Activated naive CD8-positive, alpha-beta T cell treated with anti-CD3 and anti-CD28 coated beads, Interleukin-2, amount 50 U/mL, for 24 hours (primary cell): Measurements from ENCODE around the gene PKD2.

Source experiments
- ATAC-seq: fragments of 150-1000 bp; cut with Tn5 transposase; one replicate; pipeline ENCODE4 v1.10.0; 2021
- DNase-seq: peaks from one replicate; pipeline ENCODE4 v3.0.0; 2021
- H3K27ac Mint-ChIP-seq: one replicate; pipeline ENCODE4 v1.8.0; 2021; ENCODE audit warnings: mild to moderate bottlenecking, mixed read lengths
- H3K27me3 Mint-ChIP-seq: one replicate; pipeline ENCODE4 v1.8.0; 2021; ENCODE audit warnings: mixed read lengths
- H3K36me3 Mint-ChIP-seq: one replicate; pipeline ENCODE4 v1.8.0; 2021; ENCODE audit warnings: low read depth, mixed read lengths
- H3K4me1 Mint-ChIP-seq: one replicate; pipeline ENCODE4 v1.8.0; 2021; ENCODE audit warnings: mixed read lengths
- H3K4me3 Mint-ChIP-seq: one replicate; pipeline ENCODE4 v1.8.0; 2021; ENCODE audit warnings: mild to moderate bottlenecking, moderate library complexity, mixed read lengths
- H3K9me3 Mint-ChIP-seq: one replicate; pipeline ENCODE4 v1.8.0; 2021; ENCODE audit warnings: mixed read lengths

Gene PKD2

GRCh38 chr4:88007304-88008121, at the start of gene PKD2:
Gene PKD2, plus strand, starts transcription at chr4:88007635. Its CDS starts 99 bp downstream, at chr4:88007734.
- peak within 1 kb of the TSS; percentile 89 for H3K4me3 Mint-ChIP-seq
- H3K9me3 Mint-ChIP-seq = no peaks in the 10 kb centered on the region
- ATAC-seq = peak; percentile 91
- DNase-seq = peak; percentile 82
- peaks cover 2% of the 10 kb centered on the region for H3K36me3 Mint-ChIP-seq
- peak within 1 kb of the TSS; percentile 81 for H3K27ac Mint-ChIP-seq
- H3K4me1 Mint-ChIP-seq = peaks cover 35% of the 10 kb centered on the region
- peaks cover 18% of the 10 kb centered on the region for H3K27me3 Mint-ChIP-seq

- H3K27ac Mint-ChIP-seq = no peak overlapping the region
- no peaks in the 10 kb centered on the region for H3K9me3 Mint-ChIP-seq
- no peak for ATAC-seq
- no peaks in the 10 kb centered on the region for H3K4me1 Mint-ChIP-seq
- H3K27me3 Mint-ChIP-seq = peaks cover 8% of the 10 kb centered on the region
- no peak for DNase-seq
- H3K36me3 Mint-ChIP-seq = no peaks in the 10 kb centered on the region
- H3K4me3 Mint-ChIP-seq = no peak overlapping the region
Measured at GRCh38 chr4:87961993-87962392, 45.4 kb upstream of the PKD2 start.

DNA sequence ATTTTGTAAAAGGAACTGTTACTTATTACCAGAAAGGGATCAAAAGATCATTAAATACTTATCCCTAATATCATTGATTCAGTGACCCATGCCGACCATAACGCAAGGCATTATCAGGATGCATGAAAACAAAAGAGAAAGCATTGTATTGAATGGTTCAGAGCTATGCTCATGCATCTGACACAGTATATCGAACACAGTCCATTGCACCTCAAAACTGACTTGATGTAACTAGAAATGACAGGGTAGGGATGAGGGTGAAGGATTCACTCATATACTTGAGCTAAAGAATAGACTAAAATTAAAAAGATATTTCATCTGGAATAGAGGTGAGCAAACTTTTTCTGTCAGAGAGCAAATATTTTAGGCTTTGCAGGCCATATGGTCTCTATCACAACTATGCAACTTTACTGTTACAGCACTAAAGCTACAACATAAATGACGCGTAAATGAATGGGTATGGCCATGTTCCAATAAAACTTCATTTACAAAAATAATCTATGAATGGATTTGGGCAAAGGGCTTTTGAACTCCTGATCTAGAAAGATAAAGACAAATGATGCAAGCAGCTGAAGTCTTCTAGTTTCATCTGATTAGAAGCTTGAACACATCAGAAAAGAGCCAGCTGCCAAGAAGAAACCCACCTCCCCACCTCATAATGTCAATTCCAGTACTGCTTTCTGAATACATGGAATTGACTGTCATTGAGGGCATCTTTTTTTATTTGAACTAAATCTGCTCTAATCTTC, 44.9 kb upstream of the PKD2 start:
- DNase-seq = no peak

GRCh38 chr4:87965501-87965975, 41.9 kb upstream of the PKD2 start:
- no peak overlapping the region for H3K27ac Mint-ChIP-seq
- ATAC-seq = no peak

More for the DNA sequence above, 44.9 kb upstream of the PKD2 start:
- Mint-ChIP-seq H3K27ac (no peak overlapping the region), H3K27me3 (peaks cover 9% of the 10 kb centered on the region), H3K4me3 (no peak overlapping the region), H3K9me3 (no peaks in the 10 kb centered on the region), H3K36me3 (no peaks in the 10 kb centered on the region), H3K4me1 (no peaks in the 10 kb centered on the region)
- no peak for ATAC-seq

DNA sequence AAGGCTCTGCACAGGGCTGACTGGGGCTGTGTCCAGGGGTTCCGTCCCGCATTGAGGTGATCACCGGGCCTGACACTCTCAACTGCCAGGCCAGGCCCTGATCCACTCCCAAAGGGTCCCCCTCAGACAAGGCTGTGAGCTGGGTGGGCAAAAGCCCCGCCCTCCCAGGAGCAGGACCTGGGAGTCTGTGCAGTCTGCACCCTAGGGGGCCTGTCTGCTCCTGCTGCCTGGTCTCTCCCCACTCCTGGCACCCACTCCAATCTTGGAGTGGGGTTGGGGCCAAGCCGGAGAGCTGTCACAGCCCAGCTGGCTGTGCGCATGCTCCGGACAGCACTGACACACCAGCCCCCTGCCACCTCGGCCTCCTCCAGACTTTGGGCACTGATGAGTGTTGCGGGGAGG, 41.3 kb upstream of the PKD2 start:
- H3K4me3 Mint-ChIP-seq = no peak overlapping the region

More at GRCh38 chr4:87965501-87965975, 41.9 kb upstream of the PKD2 start:
- Mint-ChIP-seq H3K4me1 (no peaks in the 10 kb centered on the region), H3K36me3 (no peaks in the 10 kb centered on the region), H3K9me3 (no peaks in the 10 kb centered on the region), H3K4me3 (no peak overlapping the region), H3K27me3 (peaks cover 13% of the 10 kb centered on the region)
- no peak for DNase-seq

DNA sequence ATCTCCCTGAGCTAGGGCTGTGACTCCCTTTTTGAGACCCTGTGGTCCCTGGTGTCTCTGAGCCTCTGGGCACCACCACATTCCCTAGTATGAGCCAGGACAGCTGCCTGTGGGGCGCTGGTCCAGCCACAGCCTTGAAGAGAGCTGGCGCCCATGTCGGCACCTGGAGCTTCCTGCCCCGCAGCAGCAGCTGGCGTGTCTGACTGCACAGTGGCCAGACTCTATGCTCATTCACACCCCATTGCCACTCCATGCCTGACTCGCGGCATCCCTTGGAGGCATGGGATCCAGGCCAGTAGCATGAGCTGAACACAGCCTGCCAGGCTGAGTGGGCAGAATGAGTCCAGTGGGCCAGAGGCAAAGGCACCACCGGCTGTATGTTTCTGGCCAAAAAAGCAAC, 40.2 kb upstream of the PKD2 start:
- Mint-ChIP-seq H3K9me3 (no peaks in the 10 kb centered on the region), H3K27me3 (peaks cover 16% of the 10 kb centered on the region), H3K27ac (no peak overlapping the region), H3K4me1 (no peaks in the 10 kb centered on the region), H3K4me3 (no peak overlapping the region), H3K36me3 (no peaks in the 10 kb centered on the region)
- no peak for DNase-seq
- no peak for ATAC-seq

More for the DNA sequence above, 41.3 kb upstream of the PKD2 start:
- H3K36me3 Mint-ChIP-seq = no peaks in the 10 kb centered on the region
- DNase-seq (no peak), ATAC-seq (no peak)
- peaks cover 12% of the 10 kb centered on the region for H3K27me3 Mint-ChIP-seq
- no peaks in the 10 kb centered on the region for H3K9me3 Mint-ChIP-seq
- H3K4me1 Mint-ChIP-seq = no peaks in the 10 kb centered on the region
- no peak overlapping the region for H3K27ac Mint-ChIP-seq

DNA sequence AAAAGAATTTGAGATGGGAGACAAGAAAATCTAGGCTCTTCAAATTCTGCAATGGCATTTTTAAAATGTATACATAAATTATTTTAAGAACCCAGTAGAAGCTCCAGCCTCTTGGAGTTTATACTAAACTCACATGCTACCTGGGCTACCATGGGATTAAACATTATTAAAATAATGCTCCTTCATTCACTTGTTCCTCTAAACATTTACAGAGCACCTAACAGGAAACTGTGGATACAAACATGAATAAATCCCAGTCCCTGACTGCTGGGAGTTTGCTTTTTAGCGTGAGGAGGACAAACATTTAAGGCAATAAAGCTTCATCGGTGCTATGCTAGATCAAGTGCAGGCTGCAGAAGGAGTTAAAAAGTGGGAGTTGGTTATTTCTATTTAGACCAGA, 37.3 kb upstream of the PKD2 start:
- H3K36me3 Mint-ChIP-seq = no peaks in the 10 kb centered on the region
- no peaks in the 10 kb centered on the region for H3K9me3 Mint-ChIP-seq
- no peak overlapping the region for H3K4me3 Mint-ChIP-seq
- H3K27ac Mint-ChIP-seq = no peak overlapping the region
- no peak for DNase-seq
- peaks cover 1% of the 10 kb centered on the region for H3K4me1 Mint-ChIP-seq
- no peak for ATAC-seq
- H3K27me3 Mint-ChIP-seq = peaks cover 27% of the 10 kb centered on the region

DNA sequence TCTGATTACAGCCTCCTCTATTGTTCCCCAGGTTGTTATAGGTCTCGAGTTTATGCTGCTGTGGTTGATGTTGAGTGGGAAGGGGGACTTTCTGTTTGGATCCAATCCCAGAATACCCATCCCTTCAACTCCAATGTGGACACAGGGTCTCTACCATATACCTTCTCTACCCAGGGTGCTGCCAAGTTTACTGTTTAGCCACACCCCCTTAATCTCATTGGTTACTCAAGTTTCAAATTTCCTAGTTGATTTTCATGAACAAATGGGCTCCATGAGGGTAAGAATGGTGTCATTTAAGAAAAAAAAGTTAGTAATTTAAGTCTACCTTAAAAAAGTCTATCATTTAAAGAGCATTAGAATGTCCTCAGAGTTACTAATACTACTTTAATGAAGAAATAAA, 35.6 kb upstream of the PKD2 start:
- no peak for DNase-seq
- peaks cover 35% of the 10 kb centered on the region for H3K27me3 Mint-ChIP-seq
- no peaks in the 10 kb centered on the region for H3K9me3 Mint-ChIP-seq
- H3K27ac Mint-ChIP-seq = no peak overlapping the region
- H3K4me1 Mint-ChIP-seq = peaks cover 10% of the 10 kb centered on the region
- H3K4me3 Mint-ChIP-seq = no peak overlapping the region
- no peaks in the 10 kb centered on the region for H3K36me3 Mint-ChIP-seq
- ATAC-seq = no peak

DNA sequence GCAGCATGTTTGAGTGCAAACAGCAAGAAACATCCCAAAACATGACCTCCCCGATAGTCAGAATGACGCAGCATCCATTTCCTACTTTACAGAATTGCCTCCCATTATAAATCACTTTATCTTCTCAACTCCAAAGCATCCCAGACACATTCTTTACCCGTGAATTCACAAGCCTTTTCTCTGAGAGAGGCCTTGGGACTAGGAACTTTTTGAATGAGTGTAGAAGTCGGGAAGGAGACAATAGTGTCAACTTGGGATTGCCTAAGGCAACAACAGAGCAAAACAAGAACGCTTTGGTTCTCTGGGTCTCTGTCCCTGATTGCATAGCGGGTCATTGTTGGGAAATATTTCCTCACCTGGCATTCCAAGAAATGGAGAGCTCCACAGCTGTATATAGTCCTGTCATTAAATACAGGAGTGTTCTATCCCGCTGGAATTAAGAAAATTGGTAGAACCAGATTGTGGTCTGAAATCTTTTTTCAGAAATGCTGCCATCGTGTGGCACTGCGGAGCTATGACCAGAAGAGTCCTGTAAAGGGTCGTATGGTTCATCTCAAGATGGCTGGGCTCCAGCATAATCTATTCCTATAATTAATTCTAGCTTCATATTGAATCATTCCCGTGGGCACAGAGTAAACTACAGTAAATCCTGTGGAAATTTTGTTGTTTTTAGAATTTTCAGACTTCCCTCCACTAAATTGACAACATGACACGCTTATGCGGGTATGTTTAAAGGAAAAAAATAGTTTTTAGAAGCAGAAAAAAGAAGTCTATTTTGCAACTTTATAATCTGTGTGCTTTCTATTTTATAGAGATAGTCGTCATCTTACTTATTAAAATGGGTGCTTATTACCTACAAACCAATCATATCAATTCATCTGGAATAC, 33.9 kb upstream of the PKD2 start:
- H3K9me3 Mint-ChIP-seq = no peaks in the 10 kb centered on the region
- H3K4me3 Mint-ChIP-seq = no peak overlapping the region
- ATAC-seq (peak; percentile 70), DNase-seq (peak; percentile 48)
- H3K27me3 Mint-ChIP-seq = peaks cover 36% of the 10 kb centered on the region
- H3K27ac Mint-ChIP-seq = no peak overlapping the region
- no peaks in the 10 kb centered on the region for H3K36me3 Mint-ChIP-seq
- H3K4me1 Mint-ChIP-seq = peaks cover 10% of the 10 kb centered on the region

DNA sequence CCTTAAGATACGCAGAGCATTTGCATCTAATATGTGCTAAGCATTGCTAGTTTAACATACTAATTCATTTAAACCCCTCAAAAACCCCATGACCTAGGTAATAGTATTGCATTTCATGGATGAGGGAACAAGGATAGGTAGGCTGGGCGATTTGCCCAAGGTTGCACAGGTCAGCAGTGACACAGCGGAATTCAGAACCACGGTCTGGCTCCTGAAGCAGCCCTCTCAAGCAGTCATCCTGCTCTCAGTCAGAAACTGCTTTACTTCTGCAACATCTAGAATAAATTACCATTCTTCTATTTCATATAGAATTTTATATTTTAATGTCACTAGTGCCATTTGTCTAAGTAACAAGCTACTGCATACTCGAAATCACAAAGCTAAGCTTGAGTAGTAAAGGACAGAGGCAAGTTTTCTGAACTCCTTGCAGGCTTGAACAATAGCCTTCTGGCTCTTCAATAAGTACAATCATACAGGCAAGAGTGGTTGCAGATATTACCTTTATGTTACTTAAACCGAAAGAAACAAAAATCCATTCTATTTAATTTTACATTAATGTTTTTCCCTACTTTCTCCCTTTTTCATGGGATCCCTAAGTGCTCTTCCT, 32.5 kb upstream of the PKD2 start:
- H3K36me3 Mint-ChIP-seq = no peaks in the 10 kb centered on the region
- H3K4me3 Mint-ChIP-seq = peak overlapping the region; percentile 27
- peaks cover 39% of the 10 kb centered on the region for H3K27me3 Mint-ChIP-seq
- H3K9me3 Mint-ChIP-seq = no peaks in the 10 kb centered on the region
- peaks cover 10% of the 10 kb centered on the region for H3K4me1 Mint-ChIP-seq
- DNase-seq (no peak), ATAC-seq (no peak)
- peak overlapping the region; percentile 36 for H3K27ac Mint-ChIP-seq

GRCh38 chr4:87975466-87975865, 32.0 kb upstream of the PKD2 start, which contains the start of gene SPP1:
Gene SPP1, plus strand, starts transcription at chr4:87975714. Its CDS starts 1,182 bp downstream, at chr4:87976896.
- H3K9me3 Mint-ChIP-seq = no peaks in the 10 kb centered on the region
- H3K27ac Mint-ChIP-seq = peak within 1 kb of the TSS; percentile 36
- peak within 1 kb of the TSS; percentile 27 for H3K4me3 Mint-ChIP-seq
- H3K4me1 Mint-ChIP-seq = peaks cover 10% of the 10 kb centered on the region
- H3K27me3 Mint-ChIP-seq = peaks cover 39% of the 10 kb centered on the region
- peak; percentile 16 for DNase-seq
- peak; percentile 81 for ATAC-seq
- H3K36me3 Mint-ChIP-seq = no peaks in the 10 kb centered on the region

DNA sequence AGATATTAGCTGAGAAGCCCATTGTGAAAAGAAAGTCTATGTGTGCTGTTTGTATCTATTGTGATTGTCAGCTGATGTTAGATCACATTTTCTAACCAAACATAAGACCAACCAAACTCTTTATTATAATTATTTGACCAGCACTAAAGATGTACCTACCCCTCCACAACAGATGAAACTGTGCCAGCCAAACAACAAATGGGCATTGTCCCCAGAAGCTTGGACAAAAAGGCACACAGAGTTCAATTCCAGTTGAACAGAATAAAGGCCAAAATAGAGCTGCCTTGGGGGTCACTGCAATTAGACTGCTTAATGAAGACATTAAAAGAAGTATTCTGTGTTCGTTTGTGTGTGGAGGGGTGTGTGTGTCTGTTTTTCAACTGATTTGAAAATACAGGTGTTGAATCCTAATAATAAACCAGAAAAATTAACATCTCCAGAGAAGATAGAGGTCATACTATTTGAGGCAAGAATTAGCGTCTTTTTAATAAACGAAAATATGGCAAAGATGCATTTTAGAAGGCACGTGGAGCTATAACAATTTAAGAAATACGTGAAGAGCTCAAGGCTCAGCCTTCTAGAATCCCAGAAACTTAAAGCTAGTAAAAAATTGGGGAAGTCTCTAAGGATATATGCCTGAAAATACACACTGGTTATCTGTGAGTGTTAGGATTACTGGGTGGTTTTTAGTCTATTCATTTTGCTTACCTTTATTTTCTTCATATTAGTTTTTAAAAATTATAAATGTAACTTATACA, 29.7 kb upstream of the PKD2 start:
- Mint-ChIP-seq H3K4me1 (peaks cover 10% of the 10 kb centered on the region), H3K27ac (no peak overlapping the region), H3K4me3 (no peak overlapping the region), H3K36me3 (no peaks in the 10 kb centered on the region), H3K27me3 (peaks cover 30% of the 10 kb centered on the region), H3K9me3 (no peaks in the 10 kb centered on the region)
- DNase-seq (no peak), ATAC-seq (no peak)

DNA sequence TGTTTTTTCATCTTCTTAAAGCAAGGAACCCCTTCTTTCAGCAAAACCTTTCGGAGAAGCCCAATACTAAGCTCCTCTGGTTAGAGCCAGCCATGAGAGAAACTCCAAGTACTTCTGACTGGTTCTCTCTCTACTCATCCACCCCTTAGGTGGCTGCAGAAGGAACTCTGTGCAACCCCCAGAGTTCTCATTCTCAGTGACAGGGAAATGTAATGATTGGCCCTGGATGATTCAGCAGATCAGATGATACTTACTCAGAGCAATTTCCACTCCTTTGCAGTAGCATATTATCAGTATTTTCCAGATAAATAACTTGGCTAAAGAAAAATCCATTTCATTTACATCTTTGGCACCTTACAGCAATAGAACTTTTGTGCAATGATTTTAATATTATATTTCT, 28.8 kb upstream of the PKD2 start:
- H3K36me3 Mint-ChIP-seq = no peaks in the 10 kb centered on the region
- H3K4me1 Mint-ChIP-seq = peaks cover 10% of the 10 kb centered on the region
- DNase-seq (no peak), ATAC-seq (no peak)
- H3K4me3 Mint-ChIP-seq = no peak overlapping the region
- no peaks in the 10 kb centered on the region for H3K9me3 Mint-ChIP-seq
- no peak overlapping the region for H3K27ac Mint-ChIP-seq
- H3K27me3 Mint-ChIP-seq = peaks cover 22% of the 10 kb centered on the region
